ENCODE results near the gene ZNF613. TPM values are rescaled to one million over a fixed set of nuclear protein-coding genes. Genes with fewer than 3 reads are reported as not detected.

Gene ZNF613
- total and polyA plus RNA-seq, 4 donors = 1.1 to 2.8 (median 2.0) TPM

DNA sequence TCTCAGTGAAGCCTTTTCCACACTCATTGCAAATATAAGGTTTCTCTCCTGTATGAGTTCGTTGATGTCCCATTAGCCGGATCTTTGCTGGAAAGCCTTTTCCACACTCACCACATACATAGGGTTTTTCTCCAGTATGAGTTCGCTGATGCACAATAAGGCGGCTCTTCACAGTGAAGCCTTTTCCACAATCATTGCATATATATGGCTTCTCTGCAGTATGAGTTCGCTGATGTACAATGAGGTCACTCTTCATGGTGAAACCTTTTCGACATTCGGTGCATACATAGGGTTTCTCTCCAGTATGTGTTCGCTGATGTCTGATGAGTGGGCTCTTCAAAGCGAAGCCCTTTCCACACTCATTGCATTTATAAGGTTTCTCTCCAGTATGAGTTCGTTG is 66.2 kb downstream of the ZNF613 start:
- Histone ChIP-seq H3K9me3 (ENCODE audit: control insufficient read depth in 4 of 4, low read length in 3 of 4) (peaks cover 52 to 89% (median 66%) of the 10 kb centered on the region in 4 donors), H3K4me3 (ENCODE audit: low read depth in 1 of 3, low read length in 3 of 3) (peak overlapping the region in 2 of 3 donors; percentile 50 to 61), H3K36me3 (ENCODE audit: control insufficient read depth in 4 of 4, insufficient read depth in 3 of 4, low read depth in 1 of 4, low read length in 3 of 4) (peaks cover 12 to 55% (median 48%) of the 10 kb centered on the region in 4 donors), H3K9ac (ENCODE audit: low read depth in 1 of 2, low read length in 2 of 2) (no peak overlapping the region), H3K4me1 (ENCODE audit: control insufficient read depth in 4 of 4, insufficient read depth in 4 of 4, low read length in 3 of 4) (no peaks in the 10 kb centered on the region), H3K27ac (ENCODE audit: low read depth in 1 of 2, low read length in 2 of 2) (no peak overlapping the region), H3K27me3 (ENCODE audit: control insufficient read depth in 4 of 4, insufficient read depth in 4 of 4, low read length in 3 of 4) (no peaks in the 10 kb centered on the region)
- WGBS = 98% methylated on average over 10 of the region's 10 CpGs
- TF ChIP-seq HNF4G (IDR thresholded peaks at IDR 0.05) (no peak), FOXA2 (IDR thresholded peaks at IDR 0.05) (no peak), TAF1 (conservative IDR thresholded peaks at IDR 0.05) (no peak), RXRA (IDR thresholded peaks at IDR 0.05) (no peak), RAD21 (IDR thresholded peaks at IDR 0.05) (no peak), JUND (IDR thresholded peaks at IDR 0.05) (no peak), SP1 (IDR thresholded peaks at IDR 0.05) (no peak), GABPA (IDR thresholded peaks at IDR 0.05 in 1 of 2, conservative IDR thresholded peaks at IDR 0.05 in 1 of 2) (no peak), NR2F2 (IDR thresholded peaks at IDR 0.05) (no peak), YY1 (IDR thresholded peaks at IDR 0.05) (no peak), EGR1 (IDR thresholded peaks at IDR 0.05; ENCODE audit: low read depth in 2 of 2) (no peak), HNF4A (conservative IDR thresholded peaks at IDR 0.05) (no peak)
- TF ChIP-seq, protein P1, sequence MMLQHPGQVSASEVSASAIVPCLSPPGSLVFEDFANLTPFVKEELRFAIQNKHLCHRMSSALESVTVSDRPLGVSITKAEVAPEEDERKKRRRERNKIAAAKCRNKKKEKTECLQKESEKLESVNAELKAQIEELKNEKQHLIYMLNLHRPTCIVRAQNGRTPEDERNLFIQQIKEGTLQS (IDR thresholded peaks at IDR 0.05) = no peak
- TF ChIP-seq, protein P2, sequence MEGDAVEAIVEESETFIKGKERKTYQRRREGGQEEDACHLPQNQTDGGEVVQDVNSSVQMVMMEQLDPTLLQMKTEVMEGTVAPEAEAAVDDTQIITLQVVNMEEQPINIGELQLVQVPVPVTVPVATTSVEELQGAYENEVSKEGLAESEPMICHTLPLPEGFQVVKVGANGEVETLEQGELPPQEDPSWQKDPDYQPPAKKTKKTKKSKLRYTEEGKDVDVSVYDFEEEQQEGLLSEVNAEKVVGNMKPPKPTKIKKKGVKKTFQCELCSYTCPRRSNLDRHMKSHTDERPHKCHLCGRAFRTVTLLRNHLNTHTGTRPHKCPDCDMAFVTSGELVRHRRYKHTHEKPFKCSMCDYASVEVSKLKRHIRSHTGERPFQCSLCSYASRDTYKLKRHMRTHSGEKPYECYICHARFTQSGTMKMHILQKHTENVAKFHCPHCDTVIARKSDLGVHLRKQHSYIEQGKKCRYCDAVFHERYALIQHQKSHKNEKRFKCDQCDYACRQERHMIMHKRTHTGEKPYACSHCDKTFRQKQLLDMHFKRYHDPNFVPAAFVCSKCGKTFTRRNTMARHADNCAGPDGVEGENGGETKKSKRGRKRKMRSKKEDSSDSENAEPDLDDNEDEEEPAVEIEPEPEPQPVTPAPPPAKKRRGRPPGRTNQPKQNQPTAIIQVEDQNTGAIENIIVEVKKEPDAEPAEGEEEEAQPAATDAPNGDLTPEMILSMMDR (IDR thresholded peaks at IDR 0.05; ENCODE audit: low read depth, low read length, missing input control) = no peak
- TF ChIP-seq, protein P3, sequence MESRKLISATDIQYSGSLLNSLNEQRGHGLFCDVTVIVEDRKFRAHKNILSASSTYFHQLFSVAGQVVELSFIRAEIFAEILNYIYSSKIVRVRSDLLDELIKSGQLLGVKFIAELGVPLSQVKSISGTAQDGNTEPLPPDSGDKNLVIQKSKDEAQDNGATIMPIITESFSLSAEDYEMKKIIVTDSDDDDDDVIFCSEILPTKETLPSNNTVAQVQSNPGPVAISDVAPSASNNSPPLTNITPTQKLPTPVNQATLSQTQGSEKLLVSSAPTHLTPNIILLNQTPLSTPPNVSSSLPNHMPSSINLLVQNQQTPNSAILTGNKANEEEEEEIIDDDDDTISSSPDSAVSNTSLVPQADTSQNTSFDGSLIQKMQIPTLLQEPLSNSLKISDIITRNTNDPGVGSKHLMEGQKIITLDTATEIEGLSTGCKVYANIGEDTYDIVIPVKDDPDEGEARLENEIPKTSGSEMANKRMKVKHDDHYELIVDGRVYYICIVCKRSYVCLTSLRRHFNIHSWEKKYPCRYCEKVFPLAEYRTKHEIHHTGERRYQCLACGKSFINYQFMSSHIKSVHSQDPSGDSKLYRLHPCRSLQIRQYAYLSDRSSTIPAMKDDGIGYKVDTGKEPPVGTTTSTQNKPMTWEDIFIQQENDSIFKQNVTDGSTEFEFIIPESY (IDR thresholded peaks at IDR 0.05) = no peak
- TF ChIP-seq, protein P4, sequence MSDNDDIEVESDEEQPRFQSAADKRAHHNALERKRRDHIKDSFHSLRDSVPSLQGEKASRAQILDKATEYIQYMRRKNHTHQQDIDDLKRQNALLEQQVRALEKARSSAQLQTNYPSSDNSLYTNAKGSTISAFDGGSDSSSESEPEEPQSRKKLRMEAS (IDR thresholded peaks at IDR 0.05) = no peak
- TF ChIP-seq, protein P5, sequence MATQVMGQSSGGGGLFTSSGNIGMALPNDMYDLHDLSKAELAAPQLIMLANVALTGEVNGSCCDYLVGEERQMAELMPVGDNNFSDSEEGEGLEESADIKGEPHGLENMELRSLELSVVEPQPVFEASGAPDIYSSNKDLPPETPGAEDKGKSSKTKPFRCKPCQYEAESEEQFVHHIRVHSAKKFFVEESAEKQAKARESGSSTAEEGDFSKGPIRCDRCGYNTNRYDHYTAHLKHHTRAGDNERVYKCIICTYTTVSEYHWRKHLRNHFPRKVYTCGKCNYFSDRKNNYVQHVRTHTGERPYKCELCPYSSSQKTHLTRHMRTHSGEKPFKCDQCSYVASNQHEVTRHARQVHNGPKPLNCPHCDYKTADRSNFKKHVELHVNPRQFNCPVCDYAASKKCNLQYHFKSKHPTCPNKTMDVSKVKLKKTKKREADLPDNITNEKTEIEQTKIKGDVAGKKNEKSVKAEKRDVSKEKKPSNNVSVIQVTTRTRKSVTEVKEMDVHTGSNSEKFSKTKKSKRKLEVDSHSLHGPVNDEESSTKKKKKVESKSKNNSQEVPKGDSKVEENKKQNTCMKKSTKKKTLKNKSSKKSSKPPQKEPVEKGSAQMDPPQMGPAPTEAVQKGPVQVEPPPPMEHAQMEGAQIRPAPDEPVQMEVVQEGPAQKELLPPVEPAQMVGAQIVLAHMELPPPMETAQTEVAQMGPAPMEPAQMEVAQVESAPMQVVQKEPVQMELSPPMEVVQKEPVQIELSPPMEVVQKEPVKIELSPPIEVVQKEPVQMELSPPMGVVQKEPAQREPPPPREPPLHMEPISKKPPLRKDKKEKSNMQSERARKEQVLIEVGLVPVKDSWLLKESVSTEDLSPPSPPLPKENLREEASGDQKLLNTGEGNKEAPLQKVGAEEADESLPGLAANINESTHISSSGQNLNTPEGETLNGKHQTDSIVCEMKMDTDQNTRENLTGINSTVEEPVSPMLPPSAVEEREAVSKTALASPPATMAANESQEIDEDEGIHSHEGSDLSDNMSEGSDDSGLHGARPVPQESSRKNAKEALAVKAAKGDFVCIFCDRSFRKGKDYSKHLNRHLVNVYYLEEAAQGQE (IDR thresholded peaks at IDR 0.05) = no peak
- no peak for DNase-seq (ENCODE audit: low spot score)

Data from liver (tissue), 9 donors.